IPS-18a (cell line): Measurements from ENCODE around the gene PLA2G4E.

Source experiments
- H3K27ac ChIP-seq: one replicate; pipeline ENCODE4 v1.5.1; 2013; ENCODE audit warnings: low read length
- H3K27me3 ChIP-seq: one replicate; pipeline ENCODE4 v1.6.1; 2013; ENCODE audit warnings: mild to moderate bottlenecking, low read length; ENCODE audit not compliant: control insufficient read depth, insufficient read depth
- H3K36me3 ChIP-seq: one replicate; pipeline ENCODE4 v1.6.1; 2013; ENCODE audit warnings: low read depth, low read length; ENCODE audit not compliant: control insufficient read depth
- H3K4me1 ChIP-seq: one replicate; pipeline ENCODE4 v1.6.1; 2013; ENCODE audit warnings: low read depth, low read length; ENCODE audit not compliant: control insufficient read depth
- H3K4me3 ChIP-seq: one replicate; pipeline ENCODE4 v1.5.1; 2013; ENCODE audit warnings: low read length
- H3K9ac ChIP-seq: one replicate; pipeline ENCODE4 v1.6.1; 2013; ENCODE audit warnings: mild to moderate bottlenecking, low read length, moderate library complexity
- H3K9me3 ChIP-seq: one replicate; pipeline ENCODE4 v1.6.1; 2013; ENCODE audit warnings: low read depth, low read length; ENCODE audit not compliant: control insufficient read depth

PLA2G4E gene

DNA sequence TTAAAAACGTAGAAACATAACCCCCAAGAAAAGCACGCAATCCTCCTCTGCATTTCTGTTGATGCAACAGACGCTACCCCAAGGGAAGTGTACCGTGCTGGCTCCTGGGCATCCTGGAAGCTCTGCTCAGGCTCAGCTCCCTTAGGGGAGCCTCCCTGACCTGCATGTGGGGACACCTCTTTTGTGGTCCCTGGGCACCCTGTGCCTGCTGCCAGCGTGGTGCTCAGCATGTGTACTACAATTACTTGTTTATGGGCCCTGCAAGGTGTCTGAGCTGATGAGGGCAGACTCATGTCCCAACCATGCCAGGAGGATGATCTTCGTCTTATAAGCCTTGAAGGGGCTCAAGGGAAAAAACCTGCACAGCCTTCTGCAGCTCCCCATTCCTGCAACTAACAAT is 66.8 kb downstream of the PLA2G4E start:
- Histone ChIP-seq H3K4me1 (peaks cover 6% of the 10 kb centered on the region), H3K27ac (no peak overlapping the region), H3K4me3 (no peak overlapping the region), H3K9ac (no peak overlapping the region), H3K9me3 (no peaks in the 10 kb centered on the region), H3K27me3 (no peaks in the 10 kb centered on the region), H3K36me3 (peaks cover 22% of the 10 kb centered on the region)

DNA sequence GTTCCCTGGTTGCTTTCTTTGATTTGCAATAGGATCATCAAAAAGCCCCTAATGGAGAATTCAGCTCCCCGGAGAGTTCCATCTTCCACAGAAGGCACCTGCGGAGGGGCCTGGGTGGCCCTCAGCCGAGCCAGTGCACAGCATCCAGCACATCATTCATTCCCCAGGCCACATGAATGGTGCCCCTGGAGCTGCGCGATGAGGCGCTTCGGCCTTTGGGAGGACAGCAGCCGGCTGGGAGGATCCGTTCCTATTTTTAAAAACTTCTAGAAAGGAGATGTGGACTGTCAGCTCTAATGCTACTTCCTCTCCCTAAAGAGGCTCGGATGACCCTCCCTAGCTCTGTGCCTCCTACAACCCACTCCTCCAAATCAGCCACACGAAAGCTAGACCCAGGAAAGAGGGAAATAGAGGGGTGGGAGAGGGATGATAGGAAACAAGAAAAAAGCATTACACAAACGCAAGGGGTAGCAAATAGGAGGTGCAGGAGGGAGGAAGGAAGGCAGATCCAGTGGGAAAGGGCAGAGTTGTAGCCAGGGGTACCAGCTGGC is 68.8 kb downstream of the PLA2G4E start:
- Histone ChIP-seq H3K27ac (no peak overlapping the region), H3K27me3 (no peaks in the 10 kb centered on the region), H3K9ac (no peak overlapping the region), H3K4me1 (peaks cover 6% of the 10 kb centered on the region), H3K36me3 (peaks cover 22% of the 10 kb centered on the region), H3K4me3 (no peak overlapping the region), H3K9me3 (no peaks in the 10 kb centered on the region)

- no peak overlapping the region for H3K9ac ChIP-seq
These were observed 69.3 kb downstream of the PLA2G4E start for GRCh38 chr15:41951571-41951970.

DNA sequence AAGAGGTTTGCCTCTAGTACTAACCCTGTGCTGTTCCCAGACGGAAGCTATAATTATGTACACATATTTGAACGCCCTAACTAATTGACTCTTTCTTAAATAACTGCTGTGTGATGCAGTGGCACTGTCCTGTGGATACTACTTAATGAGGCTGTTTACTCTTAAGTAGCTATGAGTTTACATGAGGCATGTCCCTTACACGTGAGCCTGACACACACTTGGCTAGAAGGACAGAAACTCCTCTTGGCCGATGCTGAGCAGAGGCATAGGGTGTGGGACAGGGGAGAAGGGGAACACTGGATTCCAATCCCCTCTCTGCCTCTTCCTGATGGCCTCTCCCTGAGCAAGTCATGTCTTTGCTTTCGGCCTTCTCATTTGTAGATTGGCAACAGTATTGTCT is 70.4 kb downstream of the PLA2G4E start:
- no peaks in the 10 kb centered on the region for H3K9me3 ChIP-seq
- H3K4me3 ChIP-seq: no peak overlapping the region
- peaks cover 22% of the 10 kb centered on the region for H3K36me3 ChIP-seq
- H3K4me1 ChIP-seq: peaks cover 6% of the 10 kb centered on the region
- no peak overlapping the region for H3K27ac ChIP-seq
- H3K27me3 ChIP-seq: no peaks in the 10 kb centered on the region
- no peak overlapping the region for H3K9ac ChIP-seq

More at GRCh38 chr15:41951571-41951970, 69.3 kb downstream of the PLA2G4E start:
- peaks cover 6% of the 10 kb centered on the region for H3K4me1 ChIP-seq
- no peaks in the 10 kb centered on the region for H3K27me3 ChIP-seq
- peaks cover 22% of the 10 kb centered on the region for H3K36me3 ChIP-seq
- no peaks in the 10 kb centered on the region for H3K9me3 ChIP-seq
- H3K4me3 ChIP-seq: no peak overlapping the region
- H3K27ac ChIP-seq: no peak overlapping the region

DNA sequence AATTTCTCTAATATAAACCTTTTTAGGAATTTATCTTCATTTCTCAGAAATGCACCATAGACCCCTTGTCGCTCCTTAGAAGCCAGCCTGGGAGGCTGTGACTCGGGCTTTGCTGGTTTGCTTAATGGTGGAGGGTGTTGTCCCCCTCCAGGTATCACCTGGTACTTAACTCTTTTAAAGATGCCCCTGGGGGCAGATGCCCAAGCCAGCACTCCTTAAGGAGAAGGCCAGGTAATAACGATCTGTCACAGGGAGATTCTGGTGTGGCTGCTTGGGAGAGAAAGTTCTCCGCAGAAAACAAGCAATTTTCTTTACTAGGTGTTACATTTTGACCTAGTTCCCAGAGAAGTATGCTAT is 70.7 kb downstream of the PLA2G4E start:
- Histone ChIP-seq H3K4me1 (peaks cover 6% of the 10 kb centered on the region), H3K36me3 (peaks cover 22% of the 10 kb centered on the region), H3K27ac (no peak overlapping the region), H3K9ac (no peak overlapping the region), H3K4me3 (no peak overlapping the region), H3K9me3 (no peaks in the 10 kb centered on the region), H3K27me3 (no peaks in the 10 kb centered on the region)

GRCh38 chr15:41949401-41950126 is 71.3 kb downstream of the PLA2G4E start:
- Histone ChIP-seq H3K4me3 (no peak overlapping the region), H3K4me1 (peaks cover 6% of the 10 kb centered on the region), H3K9ac (no peak overlapping the region), H3K27me3 (no peaks in the 10 kb centered on the region), H3K9me3 (no peaks in the 10 kb centered on the region), H3K27ac (no peak overlapping the region), H3K36me3 (peaks cover 22% of the 10 kb centered on the region)

- Histone ChIP-seq H3K36me3 (peaks cover 19% of the 10 kb centered on the region), H3K27ac (no peak overlapping the region), H3K4me1 (peaks cover 6% of the 10 kb centered on the region), H3K9me3 (no peaks in the 10 kb centered on the region), H3K4me3 (no peak overlapping the region), H3K9ac (no peak overlapping the region), H3K27me3 (no peaks in the 10 kb centered on the region)
These were observed 72.4 kb downstream of the PLA2G4E start for GRCh38 chr15:41948490-41948889.

DNA sequence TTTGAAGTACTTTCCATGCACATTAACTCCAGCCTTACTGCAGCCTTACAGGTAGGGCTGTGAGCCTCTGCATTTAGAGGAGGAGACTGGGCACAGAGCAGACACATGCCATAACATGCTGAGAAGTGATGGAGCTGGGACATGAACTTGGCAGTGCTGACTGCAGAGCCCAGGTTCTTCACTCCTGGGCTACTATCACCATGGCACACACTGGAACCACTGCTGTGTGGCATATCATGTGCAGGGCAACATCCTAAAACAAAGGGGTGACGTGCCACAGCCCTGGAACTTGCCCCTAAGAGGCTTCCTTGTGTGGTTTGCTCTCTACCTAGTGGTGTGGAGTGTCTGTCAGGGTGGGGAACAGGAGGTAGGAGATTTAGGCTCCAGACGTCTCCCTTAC is 73.9 kb downstream of the PLA2G4E start:
- Histone ChIP-seq H3K27ac (no peak overlapping the region), H3K9me3 (no peaks in the 10 kb centered on the region), H3K4me3 (no peak overlapping the region), H3K9ac (no peak overlapping the region), H3K4me1 (peaks cover 6% of the 10 kb centered on the region), H3K36me3 (peaks cover 5% of the 10 kb centered on the region), H3K27me3 (no peaks in the 10 kb centered on the region)

DNA sequence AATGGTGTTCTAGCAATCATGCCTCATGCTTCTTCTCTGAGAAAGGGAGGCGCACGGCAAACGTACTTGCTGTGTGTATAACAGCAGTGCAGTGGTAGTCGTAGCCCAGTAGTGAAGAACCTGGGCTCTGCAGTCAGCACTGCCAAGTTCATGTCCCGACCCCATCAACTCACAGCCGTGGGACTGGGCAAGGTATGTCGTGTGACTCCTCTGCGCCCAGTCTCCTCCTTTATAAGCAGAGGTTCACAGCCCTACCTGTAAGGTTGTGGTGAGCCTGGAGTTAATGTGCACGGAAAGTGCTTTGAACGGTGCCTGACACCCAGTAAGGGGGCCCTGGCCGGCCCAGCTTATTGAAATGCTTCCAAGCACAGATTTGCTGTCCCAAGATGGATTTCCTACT is 75.1 kb downstream of the PLA2G4E start:
- Histone ChIP-seq H3K27ac (no peak overlapping the region), H3K9me3 (no peaks in the 10 kb centered on the region), H3K4me1 (peaks cover 6% of the 10 kb centered on the region), H3K4me3 (no peak overlapping the region), H3K36me3 (no peaks in the 10 kb centered on the region), H3K9ac (no peak overlapping the region), H3K27me3 (no peaks in the 10 kb centered on the region)

GRCh38 chr15:41945221-41945620 is 75.6 kb downstream of the PLA2G4E start:
- H3K9me3 ChIP-seq: no peaks in the 10 kb centered on the region
- H3K9ac ChIP-seq: no peak overlapping the region
- no peak overlapping the region for H3K4me3 ChIP-seq
- H3K36me3 ChIP-seq: peaks cover 3% of the 10 kb centered on the region
- H3K4me1 ChIP-seq: peaks cover 5% of the 10 kb centered on the region
- H3K27me3 ChIP-seq: no peaks in the 10 kb centered on the region
- no peak overlapping the region for H3K27ac ChIP-seq

DNA sequence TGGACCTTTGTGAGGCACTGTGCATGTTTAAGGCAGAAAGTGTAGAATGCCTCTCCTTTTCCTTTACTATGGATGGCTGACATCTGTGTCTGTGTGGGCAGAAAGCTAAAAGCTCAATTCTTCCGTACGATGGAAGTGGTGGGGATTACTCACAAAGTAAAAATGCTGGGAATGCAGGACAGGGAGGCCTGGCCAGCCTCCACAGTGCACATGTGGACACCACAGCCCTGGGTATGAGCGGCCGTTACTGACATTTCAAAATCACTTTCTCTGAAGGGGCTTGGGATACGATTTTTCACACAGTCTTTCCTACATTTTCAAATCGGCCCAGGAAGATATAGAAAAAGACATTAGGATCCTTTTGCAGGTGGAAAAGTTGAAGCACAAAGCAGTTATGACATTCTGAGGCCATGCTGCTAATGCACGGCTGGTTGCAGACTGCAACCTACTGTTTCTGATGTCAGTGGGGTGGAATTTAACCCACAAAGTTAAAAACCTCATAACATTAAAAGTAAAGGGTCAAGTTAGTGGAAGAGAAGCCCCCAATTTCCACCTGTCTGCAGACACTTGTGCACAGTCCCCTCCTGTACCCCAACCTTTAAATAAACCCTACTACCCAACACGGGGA is 76.4 kb downstream of the PLA2G4E start:
- Histone ChIP-seq H3K9ac (no peak overlapping the region), H3K36me3 (peaks cover 6% of the 10 kb centered on the region), H3K27me3 (no peaks in the 10 kb centered on the region), H3K9me3 (no peaks in the 10 kb centered on the region), H3K4me1 (no peaks in the 10 kb centered on the region), H3K4me3 (no peak overlapping the region), H3K27ac (no peak overlapping the region)
